ENCODE results near the gene IFITM5.
"Not testable (repeated sequence)": the region's sequence is repeated elsewhere in the genome, so short reads cannot be mapped to it uniquely, and the experiment has no call there.

IFITM5 gene

GRCh38 chr11:335779-336658 is 36.7 kb upstream of the IFITM5 start:
- no peak for ATAC-seq

GRCh38 chr11:334264-334994 is 35.1 kb upstream of the IFITM5 start:
- TF ChIP-seq ZNF8 (CRISPR knock-in tag; IDR thresholded peaks at IDR 0.05): no peak
- TF ChIP-seq BACH2 (CRISPR knock-in tag; IDR thresholded peaks at IDR 0.05; ENCODE audit: borderline replicate concordance): no peak
- TF ChIP-seq ZNF565 (CRISPR knock-in tag; conservative IDR thresholded peaks at IDR 0.05; ENCODE audit: low read depth): no peak
- TF ChIP-seq RARB (CRISPR knock-in tag; IDR thresholded peaks at IDR 0.05): no peak
- TF ChIP-seq, protein P1, sequence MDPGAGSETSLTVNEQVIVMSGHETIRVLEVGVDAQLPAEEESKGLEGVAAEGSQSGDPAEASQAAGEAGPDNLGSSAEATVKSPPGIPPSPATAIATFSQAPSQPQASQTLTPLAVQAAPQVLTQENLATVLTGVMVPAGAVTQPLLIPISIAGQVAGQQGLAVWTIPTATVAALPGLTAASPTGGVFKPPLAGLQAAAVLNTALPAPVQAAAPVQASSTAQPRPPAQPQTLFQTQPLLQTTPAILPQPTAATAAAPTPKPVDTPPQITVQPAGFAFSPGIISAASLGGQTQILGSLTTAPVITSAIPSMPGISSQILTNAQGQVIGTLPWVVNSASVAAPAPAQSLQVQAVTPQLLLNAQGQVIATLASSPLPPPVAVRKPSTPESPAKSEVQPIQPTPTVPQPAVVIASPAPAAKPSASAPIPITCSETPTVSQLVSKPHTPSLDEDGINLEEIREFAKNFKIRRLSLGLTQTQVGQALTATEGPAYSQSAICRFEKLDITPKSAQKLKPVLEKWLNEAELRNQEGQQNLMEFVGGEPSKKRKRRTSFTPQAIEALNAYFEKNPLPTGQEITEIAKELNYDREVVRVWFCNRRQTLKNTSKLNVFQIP (CRISPR knock-in tag; IDR thresholded peaks at IDR 0.05; ENCODE audit: borderline replicate concordance, low read depth): no peak
- no peak for TF ChIP-seq ZC3H10 (CRISPR knock-in tag; IDR thresholded peaks at IDR 0.05)
- no peak for TF ChIP-seq TSHZ2 (CRISPR knock-in tag; IDR thresholded peaks at IDR 0.05)
- ATAC-seq: no peak

More at GRCh38 chr11:335779-336658, 36.7 kb upstream of the IFITM5 start:
- TF ChIP-seq ZNF565 (CRISPR knock-in tag; conservative IDR thresholded peaks at IDR 0.05; ENCODE audit: low read depth) (no peak), ESRRG (CRISPR knock-in tag; IDR thresholded peaks at IDR 0.05) (no peak), ZFP3 (CRISPR knock-in tag; IDR thresholded peaks at IDR 0.05) (no peak), ARNTL (CRISPR knock-in tag; IDR thresholded peaks at IDR 0.05; ENCODE audit: borderline replicate concordance, low read depth) (no peak)
- TF ChIP-seq, protein P1 (CRISPR knock-in tag; IDR thresholded peaks at IDR 0.05; ENCODE audit: borderline replicate concordance, low read depth): no peak

DNA sequence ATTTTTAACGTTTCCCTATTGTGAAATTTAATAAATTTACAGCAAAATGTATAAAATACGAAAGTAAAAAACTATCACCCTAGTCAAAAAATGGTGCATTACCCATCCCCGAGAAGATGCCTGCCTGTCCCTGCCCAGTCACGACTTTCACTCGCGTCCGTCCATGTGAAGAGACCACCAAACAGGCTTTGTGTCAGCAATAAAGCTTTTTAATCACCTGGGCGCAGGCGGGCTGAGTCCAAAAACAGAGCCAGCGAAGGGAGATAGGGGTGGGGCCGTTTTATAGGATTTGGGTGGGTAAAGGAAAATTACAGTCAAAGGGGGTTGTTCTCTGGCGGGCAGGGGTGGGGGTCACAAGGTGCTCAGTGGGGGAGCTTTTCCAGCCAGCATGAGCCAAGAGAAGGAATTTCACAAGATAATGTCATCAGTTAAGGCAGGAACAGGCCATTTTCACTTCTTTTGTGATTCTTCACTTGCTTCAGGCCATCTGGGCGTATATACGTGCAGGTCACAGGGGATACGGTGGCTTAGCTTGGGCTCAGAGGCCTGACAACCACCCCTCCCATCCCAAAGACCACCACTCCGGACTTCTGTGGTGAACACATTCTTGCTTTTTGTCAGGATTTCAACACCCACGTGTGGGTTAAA is 34.4 kb upstream of the IFITM5 start:
- ATAC-seq: not testable (repeated sequence)

GRCh38 chr11:332651-333480 is 33.5 kb upstream of the IFITM5 start:
- no peak for ATAC-seq
- TF ChIP-seq, protein P2, sequence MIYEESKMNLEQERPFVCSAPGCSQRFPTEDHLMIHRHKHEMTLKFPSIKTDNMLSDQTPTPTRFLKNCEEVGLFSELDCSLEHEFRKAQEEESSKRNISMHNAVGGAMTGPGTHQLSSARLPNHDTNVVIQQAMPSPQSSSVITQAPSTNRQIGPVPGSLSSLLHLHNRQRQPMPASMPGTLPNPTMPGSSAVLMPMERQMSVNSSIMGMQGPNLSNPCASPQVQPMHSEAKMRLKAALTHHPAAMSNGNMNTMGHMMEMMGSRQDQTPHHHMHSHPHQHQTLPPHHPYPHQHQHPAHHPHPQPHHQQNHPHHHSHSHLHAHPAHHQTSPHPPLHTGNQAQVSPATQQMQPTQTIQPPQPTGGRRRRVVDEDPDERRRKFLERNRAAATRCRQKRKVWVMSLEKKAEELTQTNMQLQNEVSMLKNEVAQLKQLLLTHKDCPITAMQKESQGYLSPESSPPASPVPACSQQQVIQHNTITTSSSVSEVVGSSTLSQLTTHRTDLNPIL (CRISPR knock-in tag; IDR thresholded peaks at IDR 0.05; ENCODE audit: low read depth): no peak
- TF ChIP-seq ZNF70 (CRISPR knock-in tag; IDR thresholded peaks at IDR 0.05) (no peak), TSHZ2 (CRISPR knock-in tag; IDR thresholded peaks at IDR 0.05) (no peak), ZNF8 (CRISPR knock-in tag; IDR thresholded peaks at IDR 0.05) (no peak), OSR1 (CRISPR knock-in tag; IDR thresholded peaks at IDR 0.05) (no peak), ZFP3 (CRISPR knock-in tag; IDR thresholded peaks at IDR 0.05) (no peak), TCF4 (CRISPR knock-in tag; IDR thresholded peaks at IDR 0.05; ENCODE audit: borderline replicate concordance) (no peak), ZFP30 (CRISPR knock-in tag; IDR thresholded peaks at IDR 0.05) (no peak)
- TF ChIP-seq, protein P1 (CRISPR knock-in tag; IDR thresholded peaks at IDR 0.05; ENCODE audit: borderline replicate concordance, low read depth): no peak
- TF ChIP-seq, protein P3, sequence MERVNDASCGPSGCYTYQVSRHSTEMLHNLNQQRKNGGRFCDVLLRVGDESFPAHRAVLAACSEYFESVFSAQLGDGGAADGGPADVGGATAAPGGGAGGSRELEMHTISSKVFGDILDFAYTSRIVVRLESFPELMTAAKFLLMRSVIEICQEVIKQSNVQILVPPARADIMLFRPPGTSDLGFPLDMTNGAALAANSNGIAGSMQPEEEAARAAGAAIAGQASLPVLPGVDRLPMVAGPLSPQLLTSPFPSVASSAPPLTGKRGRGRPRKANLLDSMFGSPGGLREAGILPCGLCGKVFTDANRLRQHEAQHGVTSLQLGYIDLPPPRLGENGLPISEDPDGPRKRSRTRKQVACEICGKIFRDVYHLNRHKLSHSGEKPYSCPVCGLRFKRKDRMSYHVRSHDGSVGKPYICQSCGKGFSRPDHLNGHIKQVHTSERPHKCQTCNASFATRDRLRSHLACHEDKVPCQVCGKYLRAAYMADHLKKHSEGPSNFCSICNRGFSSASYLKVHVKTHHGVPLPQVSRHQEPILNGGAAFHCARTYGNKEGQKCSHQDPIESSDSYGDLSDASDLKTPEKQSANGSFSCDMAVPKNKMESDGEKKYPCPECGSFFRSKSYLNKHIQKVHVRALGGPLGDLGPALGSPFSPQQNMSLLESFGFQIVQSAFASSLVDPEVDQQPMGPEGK (CRISPR knock-in tag; IDR thresholded peaks at IDR 0.05; ENCODE audit: borderline replicate concordance): no peak
